WTC11 (cell line): ENCODE data around the gene PSD4. TPM values are rescaled to one million over a fixed set of nuclear protein-coding genes. Genes with fewer than 3 reads are reported as not detected.

ENCODE experiments used
- ATAC-seq: fragments of 200-7000 bp; cut with Tn5 transposase; 2 replicates; pipeline ENCODE4 v1.10.0; 2021; ENCODE audit warnings: mild to moderate bottlenecking, moderate library complexity
- CTCF ChIA-PET: fragments of 300-600 bp; sonication (Branson Sonifier 250); formaldehyde crosslinking; loops from one replicate; lab custom pipeline; 2021; ENCODE audit warnings: antibody characterized with exemption; lab: Charles Lee
- POLR2A ChIA-PET: fragments of 350-600 bp; sonication (Branson Sonifier 250); formaldehyde crosslinking; loops from one replicate; lab custom pipeline; 2021; ENCODE audit warnings: antibody characterized with exemption; lab: Charles Lee
- DNase-seq: peaks from one replicate; pipeline ENCODE4 v3.0.0; 2021; ENCODE audit warnings: low spot score
- H3K27ac Mint-ChIP-seq: 2 replicates; pipeline ENCODE4 v1.8.0; 2021; ENCODE audit warnings: mixed read lengths
- H3K27me3 Mint-ChIP-seq: 2 replicates; pipeline ENCODE4 v1.8.0; 2021; ENCODE audit warnings: low read depth, mild to moderate bottlenecking, moderate library complexity, mixed read lengths
- H3K36me3 Mint-ChIP-seq: 2 replicates; pipeline ENCODE4 v1.8.0; 2021; ENCODE audit warnings: mixed read lengths
- H3K4me1 Mint-ChIP-seq: 2 replicates; pipeline ENCODE4 v1.8.0; 2022; ENCODE audit warnings: mixed read lengths
- H3K4me3 Mint-ChIP-seq: 2 replicates; pipeline ENCODE4 v1.8.0; 2021; ENCODE audit warnings: mild to moderate bottlenecking, moderate library complexity, mixed read lengths
- H3K9me3 Mint-ChIP-seq: 2 replicates; pipeline ENCODE4 v1.8.0; 2021; ENCODE audit warnings: mixed read lengths
- CBFB ChIP-seq: sonication (generic); formaldehyde crosslinking; IDR thresholded peaks from 2 replicates; pipeline ENCODE4 v1.8.1; 2022; ENCODE audit warnings: mild to moderate bottlenecking, low read depth, missing genetic modification reagents
- ELF4 ChIP-seq: sonication (generic); formaldehyde crosslinking; IDR thresholded peaks from 2 replicates; pipeline ENCODE4 v1.8.1; 2022; ENCODE audit warnings: low read depth, mild to moderate bottlenecking, moderate library complexity, missing genetic modification reagents
- ESRRA ChIP-seq: sonication (generic); formaldehyde crosslinking; IDR thresholded peaks from 2 replicates; pipeline ENCODE4 v1.8.1; 2022; ENCODE audit warnings: mild to moderate bottlenecking, missing genetic modification reagents, borderline replicate concordance
- FOXJ3 ChIP-seq: sonication (generic); formaldehyde crosslinking; IDR thresholded peaks from 2 replicates; pipeline ENCODE4 v1.9.0; 2021; ENCODE audit warnings: missing genetic modification reagents, mild to moderate bottlenecking, borderline replicate concordance
- HMGA2 ChIP-seq: fragments of 250-450 bp; sonication (Bioruptor Pico); IDR thresholded peaks from 2 replicates; pipeline ENCODE4 v1.4.0; 2021; ENCODE audit warnings: mild to moderate bottlenecking, moderate library complexity
- IRF2 ChIP-seq: sonication (generic); formaldehyde crosslinking; IDR thresholded peaks from 2 replicates; pipeline ENCODE4 v1.8.0; 2022; ENCODE audit warnings: low read depth, missing genetic modification reagents, borderline replicate concordance
- KAT7 ChIP-seq: sonication (generic); formaldehyde crosslinking; IDR thresholded peaks from 2 replicates; pipeline ENCODE4 v1.8.1; 2023; ENCODE audit warnings: missing genetic modification reagents, mild to moderate bottlenecking, borderline replicate concordance
- MYBL2 ChIP-seq: sonication (generic); formaldehyde crosslinking; IDR thresholded peaks from 2 replicates; pipeline ENCODE4 v1.8.1; 2023; ENCODE audit warnings: mild to moderate bottlenecking, moderate library complexity, missing genetic modification reagents
- NFE2L1 ChIP-seq: sonication (generic); formaldehyde crosslinking; IDR thresholded peaks from 2 replicates; pipeline ENCODE4 v1.8.1; 2023; ENCODE audit warnings: missing genetic modification reagents
- RORB ChIP-seq: fragments of 250-450 bp; sonication (Bioruptor Pico); IDR thresholded peaks from 2 replicates; pipeline ENCODE4 v1.9.0; 2021; ENCODE audit warnings: mild to moderate bottlenecking
- TEAD1 ChIP-seq: sonication (generic); formaldehyde crosslinking; IDR thresholded peaks from 2 replicates; pipeline ENCODE4 v1.8.0; 2022; ENCODE audit warnings: mild to moderate bottlenecking, missing genetic modification reagents
- TEAD4 ChIP-seq: sonication (generic); formaldehyde crosslinking; IDR thresholded peaks from 2 replicates; pipeline ENCODE4 v1.8.0; 2022; ENCODE audit warnings: mild to moderate bottlenecking, missing genetic modification reagents
- ZNF121 ChIP-seq: sonication (generic); formaldehyde crosslinking; IDR thresholded peaks from 2 replicates; pipeline ENCODE4 v1.8.0; 2023; ENCODE audit warnings: missing genetic modification reagents
- ZNF219 ChIP-seq: sonication (generic); formaldehyde crosslinking; IDR thresholded peaks from 2 replicates; pipeline ENCODE4 v1.8.0; 2023; ENCODE audit warnings: missing genetic modification reagents, mild to moderate bottlenecking, borderline replicate concordance
- ZNF263 ChIP-seq: sonication (generic); formaldehyde crosslinking; IDR thresholded peaks from 2 replicates; pipeline ENCODE4 v1.8.1; 2022; ENCODE audit warnings: low read depth, mild to moderate bottlenecking, moderate library complexity, missing genetic modification reagents
- ZNF317 ChIP-seq: sonication (generic); formaldehyde crosslinking; IDR thresholded peaks from 2 replicates; pipeline ENCODE4 v1.8.1; 2023; ENCODE audit warnings: low read depth, mild to moderate bottlenecking, moderate library complexity, missing genetic modification reagents, borderline replicate concordance
- ZNF396 ChIP-seq: fragments of 250-450 bp; sonication (Bioruptor Pico); IDR thresholded peaks from 2 replicates; pipeline ENCODE4 v1.8.0; 2021; ENCODE audit warnings: mild to moderate bottlenecking, moderate library complexity, borderline replicate concordance
- ZNF416 ChIP-seq: fragments of 250-450 bp; sonication (Bioruptor Pico); IDR thresholded peaks from 2 replicates; pipeline ENCODE4 v1.9.0; 2021; ENCODE audit warnings: mild to moderate bottlenecking, inconsistent platforms
- total RNA-seq: library from RNA; stranded (reverse); gene quantifications from 3 replicates; pipeline ENCODE4 v1.2.3, GENCODE V29; 2021
- TF ChIP-seq, protein P1 (sequence below): sonication (generic); formaldehyde crosslinking; IDR thresholded peaks from 2 replicates; pipeline ENCODE4 v1.8.1; 2023; ENCODE audit warnings: mild to moderate bottlenecking, missing genetic modification reagents, moderate library complexity
- TF ChIP-seq, protein P2 (sequence below): sonication (generic); formaldehyde crosslinking; IDR thresholded peaks from 2 replicates; pipeline ENCODE4 v1.8.1; 2023; ENCODE audit warnings: mild to moderate bottlenecking, missing genetic modification reagents, moderate library complexity
- TF ChIP-seq, protein P3 (sequence below): fragments of 250-450 bp; sonication (Bioruptor Pico); IDR thresholded peaks from 2 replicates; pipeline ENCODE4 v1.9.0; 2021; ENCODE audit warnings: mild to moderate bottlenecking
- TF ChIP-seq, protein P4 (sequence below): sonication (generic); formaldehyde crosslinking; conservative IDR thresholded peaks from 2 replicates; pipeline ENCODE4 v1.8.1; 2022; ENCODE audit warnings: mild to moderate bottlenecking, missing genetic modification reagents
- TF ChIP-seq, protein P5 (sequence below): fragments of 250-450 bp; sonication (Bioruptor Pico); IDR thresholded peaks from 2 replicates; pipeline ENCODE4 v1.9.0; 2021; ENCODE audit warnings: moderate library complexity, mild to moderate bottlenecking, inconsistent platforms, borderline replicate concordance
- TF ChIP-seq, protein P6 (sequence below): sonication (generic); formaldehyde crosslinking; IDR thresholded peaks from 2 replicates; pipeline ENCODE4 v1.8.1; 2023; ENCODE audit warnings: mild to moderate bottlenecking, missing genetic modification reagents, borderline replicate concordance

Gene PSD4
- total RNA-seq, 1 experiment from 2014 or later: 1.5 TPM

DNA sequence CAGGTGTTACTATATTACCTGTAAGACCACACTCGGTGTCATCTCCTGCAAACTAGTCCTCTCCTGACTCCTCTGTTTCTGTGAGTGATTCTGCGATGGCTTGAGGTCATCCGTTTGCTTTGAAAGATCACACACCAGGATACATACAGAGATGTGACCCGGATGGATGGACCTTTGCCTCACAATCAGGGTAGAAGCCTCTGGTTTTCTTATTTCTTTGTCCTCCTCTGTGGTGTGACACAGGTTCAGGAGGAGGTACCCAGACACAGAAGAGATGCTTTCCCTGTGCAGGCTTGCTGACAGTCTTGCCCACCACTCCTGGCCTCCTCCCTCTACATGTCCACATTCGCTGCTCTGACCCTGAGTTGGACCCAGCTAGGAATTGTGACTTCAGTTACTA is 34.6 kb downstream of the PSD4 start:
- DNase-seq (no peak), ATAC-seq (no peak)
- Mint-ChIP-seq H3K36me3 (no peaks in the 10 kb centered on the region), H3K4me1 (peaks cover 14% of the 10 kb centered on the region), H3K4me3 (no peak overlapping the region)
- POLR2A ChIA-PET: no interaction called here
- TF ChIP-seq ZNF317 (no peak), ZNF219 (CRISPR knock-in tag) (no peak), ZNF416 (no peak), MYBL2 (CRISPR knock-in tag) (no peak), TEAD4 (CRISPR knock-in tag) (no peak), HMGA2 (CRISPR knock-in tag) (no peak), CBFB (CRISPR knock-in tag) (no peak), ESRRA (CRISPR knock-in tag) (no peak)
- TF ChIP-seq, protein P1, sequence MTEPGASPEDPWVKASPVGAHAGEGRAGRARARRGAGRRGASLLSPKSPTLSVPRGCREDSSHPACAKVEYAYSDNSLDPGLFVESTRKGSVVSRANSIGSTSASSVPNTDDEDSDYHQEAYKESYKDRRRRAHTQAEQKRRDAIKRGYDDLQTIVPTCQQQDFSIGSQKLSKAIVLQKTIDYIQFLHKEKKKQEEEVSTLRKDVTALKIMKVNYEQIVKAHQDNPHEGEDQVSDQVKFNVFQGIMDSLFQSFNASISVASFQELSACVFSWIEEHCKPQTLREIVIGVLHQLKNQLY (CRISPR knock-in tag): no peak
- TF ChIP-seq, protein P2, sequence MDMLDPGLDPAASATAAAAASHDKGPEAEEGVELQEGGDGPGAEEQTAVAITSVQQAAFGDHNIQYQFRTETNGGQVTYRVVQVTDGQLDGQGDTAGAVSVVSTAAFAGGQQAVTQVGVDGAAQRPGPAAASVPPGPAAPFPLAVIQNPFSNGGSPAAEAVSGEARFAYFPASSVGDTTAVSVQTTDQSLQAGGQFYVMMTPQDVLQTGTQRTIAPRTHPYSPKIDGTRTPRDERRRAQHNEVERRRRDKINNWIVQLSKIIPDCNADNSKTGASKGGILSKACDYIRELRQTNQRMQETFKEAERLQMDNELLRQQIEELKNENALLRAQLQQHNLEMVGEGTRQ (CRISPR knock-in tag): no peak
- TF ChIP-seq, all 79 proteins: peak for 0
- CTCF ChIA-PET: no interaction called here
- H3K9me3 Mint-ChIP-seq: no peaks in the 10 kb centered on the region
- no peaks in the 10 kb centered on the region for H3K27me3 Mint-ChIP-seq
- H3K27ac Mint-ChIP-seq: no peak overlapping the region

DNA sequence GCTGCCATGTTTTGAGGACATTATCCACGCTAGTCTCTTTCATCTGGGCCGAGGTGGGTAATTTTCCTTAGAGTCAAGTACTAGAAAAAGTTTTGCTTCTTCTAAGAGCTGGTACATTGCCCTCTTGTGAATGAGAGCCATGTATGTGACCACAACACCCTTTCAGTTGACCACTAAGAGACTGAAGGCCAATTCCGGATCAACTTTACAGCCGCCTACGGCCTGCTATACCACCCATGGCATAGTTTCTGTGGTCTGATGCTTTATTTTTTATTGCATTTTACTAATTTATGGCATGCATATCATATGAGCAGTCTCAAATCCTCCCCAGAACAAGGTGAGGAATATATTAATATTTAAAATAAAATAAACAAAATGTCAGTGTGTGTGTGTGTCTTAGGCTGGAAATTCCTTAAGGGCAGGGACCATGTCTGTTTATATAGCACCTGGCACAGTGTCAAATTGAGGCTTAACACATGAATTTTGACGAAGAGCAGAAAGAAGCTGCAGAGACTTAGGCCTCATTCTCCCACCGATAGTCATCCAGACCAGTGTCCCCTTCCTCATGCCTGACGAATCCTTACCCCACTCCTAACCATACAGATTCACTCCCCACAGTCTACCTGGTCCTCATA is 35.4 kb downstream of the PSD4 start:
- Mint-ChIP-seq H3K36me3 (no peaks in the 10 kb centered on the region), H3K9me3 (no peaks in the 10 kb centered on the region), H3K27me3 (no peaks in the 10 kb centered on the region), H3K27ac (no peak overlapping the region), H3K4me3 (no peak overlapping the region), H3K4me1 (peaks cover 16% of the 10 kb centered on the region)
- ChIA-PET POLR2A (no interaction called here), CTCF (no interaction called here)
- ATAC-seq: no peak
- TF ChIP-seq, protein P3, sequence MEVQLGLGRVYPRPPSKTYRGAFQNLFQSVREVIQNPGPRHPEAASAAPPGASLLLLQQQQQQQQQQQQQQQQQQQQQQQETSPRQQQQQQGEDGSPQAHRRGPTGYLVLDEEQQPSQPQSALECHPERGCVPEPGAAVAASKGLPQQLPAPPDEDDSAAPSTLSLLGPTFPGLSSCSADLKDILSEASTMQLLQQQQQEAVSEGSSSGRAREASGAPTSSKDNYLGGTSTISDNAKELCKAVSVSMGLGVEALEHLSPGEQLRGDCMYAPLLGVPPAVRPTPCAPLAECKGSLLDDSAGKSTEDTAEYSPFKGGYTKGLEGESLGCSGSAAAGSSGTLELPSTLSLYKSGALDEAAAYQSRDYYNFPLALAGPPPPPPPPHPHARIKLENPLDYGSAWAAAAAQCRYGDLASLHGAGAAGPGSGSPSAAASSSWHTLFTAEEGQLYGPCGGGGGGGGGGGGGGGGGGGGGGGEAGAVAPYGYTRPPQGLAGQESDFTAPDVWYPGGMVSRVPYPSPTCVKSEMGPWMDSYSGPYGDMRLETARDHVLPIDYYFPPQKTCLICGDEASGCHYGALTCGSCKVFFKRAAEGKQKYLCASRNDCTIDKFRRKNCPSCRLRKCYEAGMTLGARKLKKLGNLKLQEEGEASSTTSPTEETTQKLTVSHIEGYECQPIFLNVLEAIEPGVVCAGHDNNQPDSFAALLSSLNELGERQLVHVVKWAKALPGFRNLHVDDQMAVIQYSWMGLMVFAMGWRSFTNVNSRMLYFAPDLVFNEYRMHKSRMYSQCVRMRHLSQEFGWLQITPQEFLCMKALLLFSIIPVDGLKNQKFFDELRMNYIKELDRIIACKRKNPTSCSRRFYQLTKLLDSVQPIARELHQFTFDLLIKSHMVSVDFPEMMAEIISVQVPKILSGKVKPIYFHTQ (CRISPR knock-in tag): no peak
- TF ChIP-seq ELF4 (CRISPR knock-in tag): no peak
- DNase-seq: no peak

DNA sequence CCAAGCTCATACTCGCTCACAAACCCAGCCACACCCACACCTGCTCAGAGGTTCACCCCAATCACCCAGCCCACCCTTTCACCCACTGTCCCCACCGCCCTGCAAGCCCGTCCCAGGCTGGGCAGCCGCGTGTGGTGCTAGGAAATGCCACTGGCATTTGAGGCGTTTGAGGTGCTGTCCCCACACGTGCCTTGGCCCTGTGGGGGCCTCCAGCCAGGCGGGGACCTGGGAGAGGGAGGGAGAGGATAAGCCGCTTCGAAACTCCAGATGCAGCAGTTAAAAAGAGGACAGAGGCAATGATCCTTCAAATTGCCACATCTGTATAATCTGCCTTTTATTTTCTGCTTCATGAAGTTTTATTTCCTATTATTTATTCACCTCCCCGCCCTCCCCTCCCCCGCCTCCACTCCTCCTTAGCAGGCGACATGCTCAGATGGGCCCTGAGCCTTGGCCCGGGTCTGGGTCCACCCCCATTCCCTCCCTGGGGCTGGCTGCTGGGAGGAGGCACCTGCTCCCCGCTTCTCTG is 35.9 kb downstream of the PSD4 start:
- ChIA-PET POLR2A (no interaction called here), CTCF (no interaction called here)
- no peak for DNase-seq
- Mint-ChIP-seq H3K36me3 (no peaks in the 10 kb centered on the region), H3K4me1 (peaks cover 16% of the 10 kb centered on the region), H3K27me3 (no peaks in the 10 kb centered on the region), H3K27ac (no peak overlapping the region), H3K9me3 (no peaks in the 10 kb centered on the region), H3K4me3 (no peak overlapping the region)
- no peak for ATAC-seq
- TF ChIP-seq ZNF263 (CRISPR knock-in tag) (no peak), TEAD1 (no peak), ZNF317 (no peak), TEAD4 (CRISPR knock-in tag) (no peak), IRF2 (no peak), NFE2L1 (CRISPR knock-in tag) (no peak), ZNF121 (CRISPR knock-in tag) (no peak), FOXJ3 (CRISPR knock-in tag) (no peak), KAT7 (CRISPR knock-in tag) (no peak), ZNF396 (CRISPR knock-in tag) (no peak), RORB (CRISPR knock-in tag) (no peak)
- TF ChIP-seq, protein P4, sequence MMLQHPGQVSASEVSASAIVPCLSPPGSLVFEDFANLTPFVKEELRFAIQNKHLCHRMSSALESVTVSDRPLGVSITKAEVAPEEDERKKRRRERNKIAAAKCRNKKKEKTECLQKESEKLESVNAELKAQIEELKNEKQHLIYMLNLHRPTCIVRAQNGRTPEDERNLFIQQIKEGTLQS (CRISPR knock-in tag): no peak
- TF ChIP-seq, protein P5, sequence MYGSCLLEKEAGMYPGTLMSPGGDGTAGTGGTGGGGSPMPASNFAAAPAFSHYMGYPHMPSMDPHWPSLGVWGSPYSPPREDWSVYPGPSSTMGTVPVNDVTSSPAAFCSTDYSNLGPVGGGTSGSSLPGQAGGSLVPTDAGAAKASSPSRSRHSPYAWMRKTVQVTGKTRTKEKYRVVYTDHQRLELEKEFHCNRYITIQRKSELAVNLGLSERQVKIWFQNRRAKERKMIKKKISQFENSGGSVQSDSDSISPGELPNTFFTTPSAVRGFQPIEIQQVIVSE (CRISPR knock-in tag): no peak
- TF ChIP-seq, protein P6, sequence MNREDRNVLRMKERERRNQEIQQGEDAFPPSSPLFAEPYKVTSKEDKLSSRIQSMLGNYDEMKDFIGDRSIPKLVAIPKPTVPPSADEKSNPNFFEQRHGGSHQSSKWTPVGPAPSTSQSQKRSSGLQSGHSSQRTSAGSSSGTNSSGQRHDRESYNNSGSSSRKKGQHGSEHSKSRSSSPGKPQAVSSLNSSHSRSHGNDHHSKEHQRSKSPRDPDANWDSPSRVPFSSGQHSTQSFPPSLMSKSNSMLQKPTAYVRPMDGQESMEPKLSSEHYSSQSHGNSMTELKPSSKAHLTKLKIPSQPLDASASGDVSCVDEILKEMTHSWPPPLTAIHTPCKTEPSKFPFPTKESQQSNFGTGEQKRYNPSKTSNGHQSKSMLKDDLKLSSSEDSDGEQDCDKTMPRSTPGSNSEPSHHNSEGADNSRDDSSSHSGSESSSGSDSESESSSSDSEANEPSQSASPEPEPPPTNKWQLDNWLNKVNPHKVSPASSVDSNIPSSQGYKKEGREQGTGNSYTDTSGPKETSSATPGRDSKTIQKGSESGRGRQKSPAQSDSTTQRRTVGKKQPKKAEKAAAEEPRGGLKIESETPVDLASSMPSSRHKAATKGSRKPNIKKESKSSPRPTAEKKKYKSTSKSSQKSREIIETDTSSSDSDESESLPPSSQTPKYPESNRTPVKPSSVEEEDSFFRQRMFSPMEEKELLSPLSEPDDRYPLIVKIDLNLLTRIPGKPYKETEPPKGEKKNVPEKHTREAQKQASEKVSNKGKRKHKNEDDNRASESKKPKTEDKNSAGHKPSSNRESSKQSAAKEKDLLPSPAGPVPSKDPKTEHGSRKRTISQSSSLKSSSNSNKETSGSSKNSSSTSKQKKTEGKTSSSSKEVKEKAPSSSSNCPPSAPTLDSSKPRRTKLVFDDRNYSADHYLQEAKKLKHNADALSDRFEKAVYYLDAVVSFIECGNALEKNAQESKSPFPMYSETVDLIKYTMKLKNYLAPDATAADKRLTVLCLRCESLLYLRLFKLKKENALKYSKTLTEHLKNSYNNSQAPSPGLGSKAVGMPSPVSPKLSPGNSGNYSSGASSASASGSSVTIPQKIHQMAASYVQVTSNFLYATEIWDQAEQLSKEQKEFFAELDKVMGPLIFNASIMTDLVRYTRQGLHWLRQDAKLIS: no peak
